HepG2 (cell line): ENCODE data around the gene PIEZO2. TPM values are rescaled to one million over a fixed set of nuclear protein-coding genes. Genes with fewer than 3 reads are reported as not detected.
A peak's percentile ranks its signal among the peaks of the same experiment; 100 is the strongest.

Source experiments
- ATAC-seq: fragments of 200-7000 bp; cut with Tn5 transposase; 3 replicates; pipeline ENCODE4 v1.9.1; 2020; ENCODE audit warnings: mild to moderate bottlenecking, moderate library complexity
- BruUV-seq: library from RNA; stranded (reverse); fragments of 400-500 nt; replicated peaks from 2 replicates; lab custom pipeline; 2021; lab: Mats Ljungman, UMichigan
- CTCF ChIA-PET: fragments of 300-600 bp; formaldehyde crosslinking; extraction: SDS; loops from one replicate; lab custom pipeline; 2021; ENCODE audit warnings: low total read pairs, inconsistent platforms, low intra/inter-chr PET ratio; lab: Yijun Ruan, JAX
- POLR2A ChIA-PET: fragments of 350-600 bp; sonication (Branson Sonifier 250); formaldehyde crosslinking; loops from one replicate; lab custom pipeline; 2020; ENCODE audit warnings: antibody characterized with exemption, inconsistent platforms; lab: Yijun Ruan, JAX
- DNase-seq: peaks from one replicate; pipeline ENCODE4 v3.0.0-alpha.2; 2015; ENCODE audit warnings: low spot score
- FAIRE-seq: peaks from 3 replicates; lab custom pipeline; 2011; peaks lifted over from hg19 to GRCh38; lab: Jason Lieb, UNC
- H2AFZ ChIP-seq: one replicate; pipeline ENCODE4 v1.6.1; 2011; ENCODE audit warnings: low read length, inconsistent platforms
- H3K27ac ChIP-seq: fragments of 300-600 bp; 3 replicates; pipeline ENCODE4 v1.8.0; 2011; ENCODE audit warnings: mixed run types, mild to moderate bottlenecking, mixed read lengths, low read length, inconsistent platforms; ENCODE audit not compliant: insufficient read depth; ENCODE audit errors: extremely low read length
- H3K27me3 ChIP-seq, 2 experiments: fragments of 200-600 bp in 1 of 2; 2 replicates in 1 of 2; 3 replicates in 1 of 2; pipeline versions ENCODE4 v1.6.0 to v1.8.0; 2011; ENCODE audit warnings: low read length in 2 of 2, mild to moderate bottlenecking in 2 of 2, moderate library complexity in 2 of 2, inconsistent platforms in 1 of 2; ENCODE audit not compliant: insufficient read depth in 2 of 2, control insufficient read depth in 1 of 2
- H3K36me3 ChIP-seq, 2 experiments: fragments of 200-600 bp in 1 of 2; replicated peaks in 1 of 2; 2 replicates in 1 of 2; 3 replicates in 1 of 2; pipeline versions ENCODE4 v1.5.1 to v1.8.0; 2011; ENCODE audit warnings: low read length in 2 of 2, inconsistent platforms in 1 of 2; ENCODE audit not compliant: insufficient read depth in 2 of 2, control insufficient read depth in 1 of 2
- H3K4me1 ChIP-seq: 2 replicates; pipeline ENCODE4 v1.5.1; 2012; ENCODE audit warnings: low read length, inconsistent platforms; ENCODE audit not compliant: insufficient read depth
- H3K4me2 ChIP-seq: 2 replicates; pipeline ENCODE4 v1.6.0; 2011; ENCODE audit warnings: low read depth, low read length, inconsistent platforms
- H3K4me3 ChIP-seq, 3 experiments: fragments of 200-600 bp in 1 of 3; sonication (generic), shearing (Covaris generic) in 1 of 3; replicated peaks in 1 of 3; 2 replicates each; pipeline ENCODE4 v1.5.1; 2011 to 2016; ENCODE audit warnings: low read length in 3 of 3, inconsistent platforms in 2 of 3, low read depth in 2 of 3, mild to moderate bottlenecking in 2 of 3, control low read depth in 1 of 3, mixed read lengths in 1 of 3; ENCODE audit not compliant: insufficient read depth in 1 of 3
- H3K79me2 ChIP-seq: one replicate; pipeline ENCODE4 v1.6.1; 2011; ENCODE audit warnings: low read length, inconsistent platforms; ENCODE audit not compliant: insufficient read depth
- H3K9ac ChIP-seq: 2 replicates; pipeline ENCODE4 v1.6.0; 2011; ENCODE audit warnings: mild to moderate bottlenecking, low read depth, low read length, inconsistent platforms; ENCODE audit not compliant: insufficient read depth
- H3K9me3 ChIP-seq: 2 replicates; pipeline ENCODE4 v1.5.1; 2012; ENCODE audit warnings: mild to moderate bottlenecking, low read length
- H4K20me1 ChIP-seq: 2 replicates; pipeline ENCODE4 v1.6.0; 2011; ENCODE audit warnings: inconsistent platforms, mild to moderate bottlenecking, low read length, moderate library complexity; ENCODE audit not compliant: insufficient read depth
- MAFF ChIP-seq: IDR thresholded peaks from 2 replicates; pipeline ENCODE4 v1.6.1; 2011; ENCODE audit warnings: low read depth, low read length, improper control_type of control experiment
- MAFK ChIP-seq, 2 experiments: IDR thresholded peaks in 1 of 2; conservative IDR thresholded peaks in 1 of 2; 2 replicates each; pipeline ENCODE4 v1.6.1; 2011; ENCODE audit warnings: improper control_type of control experiment in 2 of 2, low read length in 2 of 2
- RELA ChIP-seq: sonication (generic); formaldehyde crosslinking; IDR thresholded peaks from 2 replicates; pipeline ENCODE4 v1.4.0; 2020; ENCODE audit warnings: missing genetic modification reagents
- SMAD9 ChIP-seq: sonication (generic); formaldehyde crosslinking; IDR thresholded peaks from 2 replicates; pipeline ENCODE4 v1.5.1; 2020; ENCODE audit warnings: mild to moderate bottlenecking, missing genetic modification reagents
- SP2 ChIP-seq: sonication (generic); formaldehyde crosslinking; IDR thresholded peaks from 2 replicates; pipeline ENCODE4 v1.5.1; 2020; ENCODE audit warnings: mild to moderate bottlenecking, missing genetic modification reagents
- SRSF1 ChIP-seq: fragments of 200-400 bp; formaldehyde crosslinking; optimal IDR thresholded peaks from 2 replicates; pipeline ENCODE3; 2017; ENCODE audit warnings: mild to moderate bottlenecking, low read depth, low read length, moderate library complexity
- ZNF431 ChIP-seq: sonication (generic); formaldehyde crosslinking; IDR thresholded peaks from 2 replicates; pipeline ENCODE4 v1.9.0; 2022; ENCODE audit warnings: missing genetic modification reagents, low read depth, mild to moderate bottlenecking, borderline replicate concordance
- ZNF547 ChIP-seq: sonication (generic); formaldehyde crosslinking; IDR thresholded peaks from 2 replicates; pipeline ENCODE4 v1.5.1; 2020; ENCODE audit warnings: mild to moderate bottlenecking, missing genetic modification reagents
- ZNF564 ChIP-seq: sonication (generic); formaldehyde crosslinking; IDR thresholded peaks from 2 replicates; pipeline ENCODE4 v1.8.1; 2023; ENCODE audit warnings: mild to moderate bottlenecking, missing genetic modification reagents
- WGBS: methylation state at CpG from one replicate; pipeline ENCODE4 v1.1.6; 2017; ENCODE audit warnings: low lambda C conversion rate; 5-methylcytosine and 5-hydroxymethylcytosine counted together
- in situ Hi-C: cut with HindIII; loops from 2 replicates; pipeline ENCODE4 v1.10.0; 2017; ENCODE audit warnings: low pct_unique_long_range_greater_than_20kb; ENCODE audit not compliant: extremely low pct_ligation_motif_present
- intact Hi-C: fragments of 100-400 bp; cut with micrococcal nuclease; formaldehyde crosslinking; loops from one replicate; pipeline ENCODE4 v1.10.0; 2022; ENCODE audit not compliant: unreplicated experiment
- polyA plus RNA-seq, 8 experiments: library from polyadenylated mRNA; depleted of rRNA in 3 of 8; stranded (reverse) in 7 of 8; unstranded in 1 of 8; fragments of >200 nt; fragmentation: Illumina TruSeq in 4 of 8; extraction: Trizol in 4 of 8; gene quantifications; 2 replicates each; pipeline versions ENCODE4 v1.2.1 to v1.2.3, GENCODE V29; 2011 to 2016; ENCODE audit warnings: low read depth in 4 of 8, missing spikeins in 1 of 8, mixed read lengths in 1 of 8; ENCODE audit not compliant: insufficient read depth in 1 of 8
- total RNA-seq, 5 experiments: library from RNA; depleted of rRNA; stranded (reverse); fragments of >200 nt; fragmentation: Illumina TruSeq; extraction: Trizol; gene quantifications; 2 replicates each; pipeline ENCODE4 v1.2.3, GENCODE V29; 2016; ENCODE audit warnings: low read depth in 1 of 5
- TF ChIP-seq, protein P1 (sequence below): sonication (generic); formaldehyde crosslinking; IDR thresholded peaks from 2 replicates; pipeline ENCODE4 v1.4.0; 2020; ENCODE audit warnings: mild to moderate bottlenecking, missing genetic modification reagents, borderline replicate concordance
- TF ChIP-seq, protein P2 (sequence below): sonication (generic); formaldehyde crosslinking; IDR thresholded peaks from 2 replicates; pipeline ENCODE4 v1.5.0; 2020; ENCODE audit warnings: missing genetic modification reagents

The PIEZO2 gene
- total and polyA plus RNA-seq, 2 of the 13 experiments (the other 11 are each of a cell fraction or from before 2014, with no cell fraction given), result 15.2 to 27.2 TPM

DNA sequence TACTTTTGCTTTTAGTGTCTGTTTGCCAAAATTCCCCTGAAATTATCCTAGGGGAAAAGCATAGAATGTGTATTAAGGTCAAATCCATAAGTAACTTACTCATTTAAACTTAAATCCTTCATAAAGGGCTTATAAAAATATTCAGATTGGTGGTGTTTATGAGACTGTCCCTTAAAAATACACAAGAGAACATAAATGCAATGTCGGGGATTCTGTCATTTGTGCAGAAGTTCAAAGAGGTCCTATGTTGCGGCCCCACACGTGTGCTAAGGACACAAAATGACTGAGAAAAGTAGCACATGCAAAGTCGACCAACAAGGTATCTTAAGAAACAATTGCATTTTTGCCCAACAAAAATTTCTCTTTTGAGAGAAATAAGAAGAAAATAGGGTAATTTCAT lies 225.1 kb downstream of the PIEZO2 start:
- CTCF ChIA-PET, result no interaction called here
- no peaks in the 10 kb centered on the region for H3K27me3 ChIP-seq
- no peak overlapping the region for H3K27ac ChIP-seq
- H3K9me3 ChIP-seq, result no peaks in the 10 kb centered on the region
- no peaks in the 10 kb centered on the region for H4K20me1 ChIP-seq
- BruUV-seq, result no TSS peak
- H3K9ac ChIP-seq, result no peak overlapping the region
- in situ Hi-C loops (no loop called here), intact Hi-C loops (no loop called here)
- H3K36me3 ChIP-seq, result no peaks in the 10 kb centered on the region
- H3K4me2 ChIP-seq, result no peak overlapping the region
- TF ChIP-seq MAFK (conservative IDR thresholded peaks at IDR 0.05 in 1 of 2, IDR thresholded peaks at IDR 0.05 in 1 of 2; ENCODE audit: low read length in 2 of 2) (peak; percentile 65 to 74), RELA (no peak), SRSF1 (no peak), SP2 (CRISPR knock-in tag) (no peak), ZNF431 (no peak), ZNF547 (CRISPR knock-in tag) (no peak), MAFF (peak; percentile 62), SMAD9 (CRISPR knock-in tag) (no peak), ZNF564 (CRISPR knock-in tag) (no peak)
- TF ChIP-seq, protein P1, sequence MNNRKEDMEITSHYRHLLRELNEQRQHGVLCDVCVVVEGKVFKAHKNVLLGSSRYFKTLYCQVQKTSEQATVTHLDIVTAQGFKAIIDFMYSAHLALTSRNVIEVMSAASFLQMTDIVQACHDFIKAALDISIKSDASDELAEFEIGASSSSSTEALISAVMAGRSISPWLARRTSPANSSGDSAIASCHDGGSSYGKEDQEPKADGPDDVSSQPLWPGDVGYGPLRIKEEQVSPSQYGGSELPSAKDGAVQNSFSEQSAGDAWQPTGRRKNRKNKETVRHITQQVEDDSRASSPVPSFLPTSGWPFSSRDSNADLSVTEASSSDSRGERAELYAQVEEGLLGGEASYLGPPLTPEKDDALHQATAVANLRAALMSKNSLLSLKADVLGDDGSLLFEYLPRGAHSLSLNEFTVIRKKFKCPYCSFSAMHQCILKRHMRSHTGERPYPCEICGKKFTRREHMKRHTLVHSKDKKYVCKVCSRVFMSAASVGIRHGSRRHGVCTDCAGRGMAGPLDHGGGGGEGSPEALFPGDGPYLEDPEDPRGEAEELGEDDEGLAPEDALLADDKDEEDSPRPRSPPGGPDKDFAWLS (CRISPR knock-in tag), result no peak
- TF ChIP-seq, protein P2, sequence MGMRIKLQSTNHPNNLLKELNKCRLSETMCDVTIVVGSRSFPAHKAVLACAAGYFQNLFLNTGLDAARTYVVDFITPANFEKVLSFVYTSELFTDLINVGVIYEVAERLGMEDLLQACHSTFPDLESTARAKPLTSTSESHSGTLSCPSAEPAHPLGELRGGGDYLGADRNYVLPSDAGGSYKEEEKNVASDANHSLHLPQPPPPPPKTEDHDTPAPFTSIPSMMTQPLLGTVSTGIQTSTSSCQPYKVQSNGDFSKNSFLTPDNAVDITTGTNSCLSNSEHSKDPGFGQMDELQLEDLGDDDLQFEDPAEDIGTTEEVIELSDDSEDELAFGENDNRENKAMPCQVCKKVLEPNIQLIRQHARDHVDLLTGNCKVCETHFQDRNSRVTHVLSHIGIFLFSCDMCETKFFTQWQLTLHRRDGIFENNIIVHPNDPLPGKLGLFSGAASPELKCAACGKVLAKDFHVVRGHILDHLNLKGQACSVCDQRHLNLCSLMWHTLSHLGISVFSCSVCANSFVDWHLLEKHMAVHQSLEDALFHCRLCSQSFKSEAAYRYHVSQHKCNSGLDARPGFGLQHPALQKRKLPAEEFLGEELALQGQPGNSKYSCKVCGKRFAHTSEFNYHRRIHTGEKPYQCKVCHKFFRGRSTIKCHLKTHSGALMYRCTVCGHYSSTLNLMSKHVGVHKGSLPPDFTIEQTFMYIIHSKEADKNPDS, result no peak
- WGBS, result 83% methylated on average over 4 of the region's 4 CpGs
- peaks cover 25% of the 10 kb centered on the region for H3K4me1 ChIP-seq
- POLR2A ChIA-PET, result no interaction called here
- DNase-seq, result no peak
- no peak overlapping the region for H2AFZ ChIP-seq
- H3K4me3 ChIP-seq, result no peak overlapping the region
- no peaks in the 10 kb centered on the region for H3K79me2 ChIP-seq
- ATAC-seq, result no peak
- FAIRE-seq, result no peak
